Activated CD4-positive, alpha-beta T cell treated with anti-CD3 and anti-CD28 coated beads, Interleukin-2, amount 50 U/mL, for 1 hour (primary cell): ENCODE results near the gene CAPN8.

Source experiments
- DNase-seq: peaks from one replicate; pipeline ENCODE4 v3.0.0-alpha.2; 2020

The CAPN8 gene

DNA sequence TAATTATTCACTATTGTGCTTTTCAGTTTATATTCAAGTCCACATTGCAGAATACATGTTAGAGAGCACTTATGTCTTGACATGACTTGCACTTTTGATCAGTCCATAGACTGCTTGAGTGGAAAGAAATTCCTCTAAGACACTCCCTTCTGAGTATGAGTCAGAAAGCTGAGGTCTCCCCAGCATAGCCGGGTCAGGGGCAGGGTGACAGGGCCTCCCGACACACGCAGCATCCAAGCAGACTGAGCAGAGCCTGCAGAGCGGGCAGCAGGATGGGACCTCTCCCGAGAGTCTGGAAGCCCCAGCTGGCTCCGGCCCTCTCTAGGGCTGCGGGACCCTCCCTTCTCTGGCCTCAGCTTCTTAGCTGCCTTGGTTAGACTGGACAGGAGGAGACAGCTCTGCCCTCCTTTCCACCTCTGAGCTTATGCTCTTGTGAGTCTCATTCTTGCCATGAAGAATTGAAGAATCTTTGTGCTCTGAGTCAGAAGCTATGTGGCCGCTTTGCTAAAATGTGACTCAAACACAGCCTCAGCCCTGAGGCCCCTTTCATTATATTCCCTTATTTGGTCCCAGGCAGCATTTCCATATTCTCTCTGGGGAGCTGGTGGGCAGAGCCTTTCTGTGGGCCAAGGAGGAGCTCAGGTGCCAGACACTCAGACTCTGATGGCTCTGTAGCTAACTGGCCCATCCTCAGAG lies 35.6 kb upstream of the CAPN8 start:
- no peak for DNase-seq

DNA sequence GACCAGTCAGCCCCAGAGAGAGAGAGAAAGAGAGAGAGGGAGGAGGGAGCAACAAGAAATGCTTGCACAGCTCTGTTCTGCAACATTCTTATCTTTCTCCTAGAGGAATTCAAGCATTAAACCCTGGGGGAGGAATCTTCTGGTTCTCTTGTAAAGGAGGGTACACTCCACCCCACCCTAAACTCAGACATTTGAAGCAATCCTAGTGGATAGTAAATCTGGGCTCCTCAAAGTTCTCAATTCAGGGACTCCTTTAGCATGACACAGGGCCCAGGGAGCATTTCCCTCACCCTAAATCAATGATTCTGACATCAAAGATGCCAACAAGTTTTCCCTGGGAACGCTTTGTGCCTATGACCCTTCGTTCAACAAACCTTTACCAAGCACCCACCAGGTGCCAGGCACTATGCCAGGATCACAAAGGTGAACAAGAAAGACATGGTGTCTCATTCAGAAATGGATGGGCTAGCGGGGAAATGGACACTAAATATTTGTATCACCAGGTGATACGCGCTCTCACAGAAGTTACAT lies 35.0 kb upstream of the CAPN8 start:
- DNase-seq: no peak

- DNase-seq: no peak
Observed at GRCh38 chr1:223695941-223696340, 30.4 kb upstream of the CAPN8 start.

DNA sequence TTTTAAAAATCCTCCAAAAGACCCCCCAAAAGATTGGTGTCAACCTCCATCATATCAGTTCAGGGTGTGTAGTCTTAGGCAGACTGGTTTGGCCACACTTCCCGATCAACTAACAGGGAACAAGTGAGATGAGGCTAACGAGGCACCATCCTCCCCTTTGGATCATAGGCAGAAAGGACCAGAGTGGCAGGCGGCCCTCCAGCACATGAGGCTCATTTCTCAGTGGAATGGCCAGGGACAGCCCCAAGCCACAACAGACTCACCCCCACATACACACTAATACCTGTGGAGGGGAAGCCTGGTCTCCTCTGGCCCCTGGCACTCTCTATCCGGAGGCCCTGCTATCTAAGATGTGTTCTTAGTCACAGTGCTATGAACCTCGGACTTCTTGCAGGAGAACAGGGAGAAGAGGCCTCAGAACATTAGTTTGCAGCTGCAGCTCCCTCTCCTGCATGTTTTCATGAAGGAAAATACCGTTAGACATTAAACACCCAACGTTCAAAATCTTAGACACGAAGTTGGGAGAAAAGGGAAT lies 29.6 kb upstream of the CAPN8 start:
- DNase-seq: no peak

- no peak for DNase-seq
Observed at GRCh38 chr1:223691121-223691520, 25.6 kb upstream of the CAPN8 start.

DNA sequence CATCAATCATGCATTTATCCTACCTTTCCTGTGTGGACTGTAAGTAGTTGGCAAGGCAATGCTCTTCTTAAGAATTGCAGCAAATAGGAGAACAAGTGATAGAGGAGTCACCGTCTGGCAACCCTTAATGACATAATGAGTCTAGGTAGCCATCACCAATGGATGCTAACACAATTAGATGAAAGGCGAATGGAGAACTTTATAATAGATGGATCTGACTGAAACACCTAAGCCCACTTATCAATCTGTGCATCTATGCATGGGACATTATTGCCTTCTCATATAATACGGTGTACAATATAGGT lies 18.9 kb upstream of the CAPN8 start:
- no peak for DNase-seq

- DNase-seq: peak; percentile 60
Observed at GRCh38 chr1:223683586-223684487, 18.3 kb upstream of the CAPN8 start.

- DNase-seq: no peak
Observed at GRCh38 chr1:223682502-223682901, 17.0 kb upstream of the CAPN8 start.

- DNase-seq: no peak
Observed at GRCh38 chr1:223680188-223680587, 14.7 kb upstream of the CAPN8 start.

DNA sequence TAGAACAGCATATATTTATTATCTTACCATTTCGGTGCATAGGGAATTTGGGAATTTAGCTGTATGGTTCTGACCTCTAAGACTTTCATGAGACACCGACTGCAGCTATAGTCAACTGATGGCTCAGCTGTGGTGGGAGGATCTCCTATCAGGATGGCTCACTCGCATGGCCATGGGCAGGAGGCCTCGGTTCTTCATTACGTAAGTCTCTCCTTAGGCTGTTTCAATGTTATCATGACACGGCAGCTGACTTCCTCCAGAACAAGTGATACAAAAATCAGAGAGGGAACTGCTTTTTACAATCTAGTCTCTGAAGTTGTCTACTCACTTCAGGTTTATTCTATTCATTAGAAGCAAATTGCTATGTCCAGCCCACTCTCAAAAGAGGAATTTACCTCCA lies 13.3 kb upstream of the CAPN8 start:
- DNase-seq: no peak

DNA sequence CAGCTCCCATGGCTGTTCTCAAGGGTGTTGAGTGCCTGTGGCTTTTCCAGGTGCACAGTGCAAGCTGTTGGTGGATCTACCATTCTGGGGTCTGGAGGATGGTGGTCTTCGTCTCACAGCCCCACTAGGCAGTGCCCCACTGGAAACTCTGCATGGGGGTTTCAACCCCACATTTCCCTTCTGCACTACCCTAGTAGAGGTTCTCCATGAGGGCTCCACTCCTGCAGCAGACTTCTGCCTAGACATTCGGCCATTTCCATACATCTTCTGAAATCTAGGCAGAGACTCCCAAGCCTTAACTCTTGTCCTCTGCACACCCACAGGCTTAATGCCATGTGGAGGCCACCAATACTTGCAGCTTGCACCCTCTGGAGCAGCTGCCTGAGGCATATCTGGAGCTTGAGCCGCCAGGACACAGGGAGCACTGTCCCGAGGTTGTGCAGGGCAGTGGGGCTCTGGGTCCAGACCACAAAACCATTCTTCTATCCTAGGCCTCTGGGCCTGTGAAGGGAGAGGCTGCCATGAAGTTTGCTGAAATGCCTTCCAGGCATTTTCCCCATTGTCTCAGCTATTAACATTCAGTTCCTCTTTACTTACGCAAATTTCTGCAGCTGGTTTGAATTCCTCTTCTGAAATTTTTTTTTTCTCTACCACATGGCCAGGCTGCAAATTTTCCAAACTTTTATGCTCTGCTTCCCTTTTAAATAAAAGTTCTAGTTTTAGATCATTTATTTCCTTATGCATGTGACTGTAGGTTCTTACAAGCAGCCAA lies 8.8 kb upstream of the CAPN8 start:
- DNase-seq: no peak

DNA sequence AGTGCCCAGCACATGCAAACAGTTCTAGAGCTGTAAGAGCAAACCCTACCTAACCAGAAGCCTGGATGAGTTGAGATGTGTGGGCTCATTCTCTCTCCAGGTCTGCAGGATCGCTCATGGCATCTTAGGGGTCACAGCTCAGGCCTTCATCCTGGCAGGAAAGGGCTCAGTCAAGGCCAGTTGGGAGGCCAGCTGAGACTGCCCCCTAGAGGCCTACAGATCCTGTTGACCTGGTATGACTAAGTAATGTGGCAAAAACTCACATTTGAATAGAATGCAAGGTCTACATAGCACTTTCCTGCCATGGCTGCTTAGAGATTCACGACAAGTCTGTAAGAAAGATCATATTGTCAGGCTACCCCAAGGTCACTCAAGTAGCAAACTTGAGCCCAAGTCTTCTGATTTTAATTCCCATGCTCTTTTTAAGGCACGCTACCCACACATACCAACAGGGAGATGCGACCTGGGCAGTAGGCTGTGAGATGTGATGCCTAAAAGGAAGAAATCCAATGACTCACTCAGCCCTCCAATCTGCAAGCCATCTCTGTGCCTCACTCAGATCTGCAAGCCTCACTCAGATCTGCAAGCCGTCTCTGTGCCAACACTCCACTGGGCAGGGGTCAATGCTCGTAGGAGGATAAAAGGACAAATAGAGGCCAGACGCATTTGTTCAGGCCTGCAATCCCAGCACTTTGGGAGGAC lies 5.1 kb upstream of the CAPN8 start:
- DNase-seq: no peak

GRCh38 chr1:223669003-223669795 lies 3.7 kb upstream of the CAPN8 start:
- DNase-seq: no peak

DNA sequence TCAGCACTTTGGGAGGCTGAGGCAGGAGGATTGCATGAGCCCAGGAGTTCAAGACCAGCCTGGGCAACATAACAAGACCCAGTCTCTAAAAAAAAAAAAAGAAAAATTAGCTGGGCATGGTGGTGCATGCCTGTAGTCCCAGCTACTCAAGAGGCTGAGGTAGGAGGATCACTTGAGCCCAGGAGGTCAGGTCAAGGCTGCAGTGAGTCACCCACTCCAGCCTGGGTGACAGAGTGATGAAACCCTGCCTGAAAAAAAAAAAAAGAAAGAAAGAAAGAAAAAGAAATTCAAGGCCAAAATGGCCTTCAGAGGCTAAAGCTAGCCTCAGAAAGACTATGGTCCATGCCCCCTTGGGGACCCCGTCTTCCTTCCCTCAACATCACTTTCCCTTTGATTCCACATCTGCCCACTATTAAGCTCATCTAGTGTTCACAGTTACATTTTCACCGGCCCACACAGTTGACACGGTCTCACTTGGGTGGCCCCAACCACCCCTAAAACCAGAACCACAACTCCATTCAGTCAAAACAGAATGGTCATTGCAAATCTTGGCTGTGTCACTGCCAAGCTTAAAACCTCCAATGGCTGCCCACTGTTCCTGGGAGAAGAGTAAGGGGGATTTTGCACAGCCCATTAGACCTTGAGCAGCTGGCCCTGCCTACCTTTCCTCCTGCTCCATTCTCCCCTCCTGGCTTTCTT lies 2.1 kb upstream of the CAPN8 start:
- DNase-seq: no peak

- no peak for DNase-seq
Observed at GRCh38 chr1:223664106-223664505, 1.4 kb downstream of the CAPN8 start.

- DNase-seq: no peak
Observed at GRCh38 chr1:223662943-223663342, 2.6 kb downstream of the CAPN8 start.

DNA sequence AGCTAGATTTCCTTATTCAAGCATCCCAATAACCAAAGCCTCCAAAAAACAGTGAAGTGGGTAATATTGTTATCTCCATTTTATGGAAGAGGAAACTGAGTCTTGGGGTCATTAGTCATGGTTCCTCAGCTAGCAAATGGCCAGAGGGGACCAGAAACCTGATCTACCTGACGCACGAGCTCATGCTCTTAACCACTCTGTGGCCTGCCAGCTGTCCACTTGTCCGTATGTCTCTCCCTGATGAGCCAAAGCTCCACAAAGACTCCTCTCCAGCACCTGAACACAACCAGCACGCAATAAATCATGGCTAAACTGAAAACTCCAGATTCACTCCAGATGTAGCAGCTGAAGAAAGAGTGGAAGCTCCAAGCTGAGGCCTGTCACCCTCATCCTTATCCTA lies 5.8 kb downstream of the CAPN8 start:
- no peak for DNase-seq

- DNase-seq: no peak
Observed at GRCh38 chr1:223657978-223658377, 7.5 kb downstream of the CAPN8 start.

DNA sequence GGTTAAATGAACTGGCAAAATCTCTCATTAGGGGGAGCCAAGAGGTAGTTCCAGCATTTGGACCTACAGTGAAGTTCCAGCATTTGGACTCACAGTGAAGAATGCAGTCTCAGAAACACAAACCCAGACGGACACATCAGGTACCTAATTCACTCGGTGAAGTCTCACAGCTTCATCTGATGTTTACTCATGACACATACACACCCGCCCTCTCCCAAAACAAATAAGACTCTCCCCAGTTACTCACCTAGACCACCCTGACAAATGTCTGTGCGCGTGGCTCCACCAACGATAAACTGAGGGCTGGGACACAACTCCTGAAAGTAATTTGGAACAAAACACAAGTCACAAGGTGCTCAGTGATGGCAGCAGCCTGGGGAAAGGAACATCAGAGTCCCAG lies 11.4 kb downstream of the CAPN8 start:
- DNase-seq: no peak

DNA sequence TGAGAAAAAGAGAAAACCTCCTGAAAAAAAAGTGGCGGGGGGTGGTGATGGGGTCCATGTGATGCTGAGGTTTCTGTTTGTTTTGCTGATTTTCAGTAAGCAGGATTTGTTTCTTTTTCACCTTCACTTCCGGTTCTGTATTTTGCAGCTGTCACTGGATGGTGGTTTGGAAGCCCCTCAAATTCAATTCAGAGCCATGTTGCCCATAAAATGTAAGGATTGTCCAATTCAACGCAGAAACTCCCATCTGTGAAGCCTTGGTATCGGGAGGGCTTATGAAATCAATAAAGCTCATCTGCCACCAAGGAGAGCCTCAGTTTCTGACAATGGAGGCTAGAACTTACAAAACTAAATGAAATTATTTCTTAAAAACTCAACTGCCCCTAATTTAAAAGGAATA lies 12.1 kb downstream of the CAPN8 start:
- DNase-seq: no peak

DNA sequence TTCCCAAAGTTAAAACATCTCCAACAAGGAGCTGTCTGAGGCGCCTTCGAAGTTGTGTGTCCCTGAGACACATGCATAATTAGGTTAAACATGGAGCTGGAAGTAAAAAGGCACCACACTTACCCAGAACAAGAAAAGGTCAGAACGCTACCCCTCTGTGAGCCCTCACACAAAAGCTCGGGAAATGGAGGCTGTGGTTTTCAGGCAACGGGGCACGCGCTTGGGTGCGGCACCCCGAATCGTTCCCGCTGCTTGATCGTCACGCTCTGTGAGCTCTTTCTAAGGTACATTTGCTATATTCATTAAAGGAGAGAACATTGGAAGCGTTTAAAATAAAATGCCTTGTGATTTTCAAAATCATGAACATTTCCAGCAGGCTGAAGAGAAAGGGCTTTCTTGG lies 12.5 kb downstream of the CAPN8 start:
- DNase-seq: no peak
